Ishikawa (cell line): ENCODE results near the gene NRROS.

Experiments
- CEBPB ChIP-seq: IDR thresholded peaks from 2 replicates; pipeline ENCODE4 v1.6.1; 2012
- CREB1 ChIP-seq: IDR thresholded peaks from 2 replicates; pipeline ENCODE4 v1.6.1; 2012; ENCODE audit warnings: low read depth
- EGR1 ChIP-seq: IDR thresholded peaks from 2 replicates; pipeline ENCODE4 v1.6.1; 2012
- EP300 ChIP-seq: IDR thresholded peaks from 2 replicates; pipeline ENCODE4 v1.6.1; 2012; ENCODE audit warnings: borderline replicate concordance
- FOXM1 ChIP-seq: IDR thresholded peaks from 2 replicates; pipeline ENCODE4 v1.6.1; 2012; ENCODE audit warnings: low read depth, borderline replicate concordance
- MAX ChIP-seq: IDR thresholded peaks from 2 replicates; pipeline ENCODE4 v1.6.1; 2012
- NFIC ChIP-seq: IDR thresholded peaks from 2 replicates; pipeline ENCODE4 v1.6.1; 2012
- RAD21 ChIP-seq: IDR thresholded peaks from 2 replicates; pipeline ENCODE4 v1.6.1; 2012; ENCODE audit warnings: low read depth
- REST ChIP-seq: IDR thresholded peaks from 2 replicates; pipeline ENCODE4 v1.6.1; 2012; ENCODE audit warnings: low read depth, mild to moderate bottlenecking
- TAF1 ChIP-seq: IDR thresholded peaks from 2 replicates; pipeline ENCODE4 v1.6.1; 2012; ENCODE audit warnings: low read depth, mild to moderate bottlenecking
- TCF12 ChIP-seq: IDR thresholded peaks from 2 replicates; pipeline ENCODE4 v1.6.1; 2012; ENCODE audit warnings: low read depth
- TEAD4 ChIP-seq: IDR thresholded peaks from 2 replicates; pipeline ENCODE4 v1.6.1; 2012
- USF1 ChIP-seq: IDR thresholded peaks from 2 replicates; pipeline ENCODE4 v1.6.1; 2012
- YY1 ChIP-seq: IDR thresholded peaks from 2 replicates; pipeline ENCODE4 v1.6.1; 2012; ENCODE audit warnings: low read depth
- ZBTB7A ChIP-seq: IDR thresholded peaks from 2 replicates; pipeline ENCODE4 v1.6.1; 2012; ENCODE audit warnings: low read depth

The NRROS gene

GRCh38 chr3:196639483-196640296 lies at the start of gene NRROS:
Gene NRROS (plus strand): TSS chr3:196639694. CDS start chr3:196654540, 14,846 bp downstream.
- peak; percentile 86 for TF ChIP-seq USF1
- 0 out of 2 replicates have a peak, but pooled peaks have one; percentile 20 for TF ChIP-seq TAF1
- peak; percentile 80 for TF ChIP-seq MAX
- TF ChIP-seq CEBPB, result no peak

- TF ChIP-seq ZBTB7A (no peak), EGR1 (no peak), CREB1 (no peak)
Observed at GRCh38 chr3:196590279-196590678, 49.2 kb upstream of the NRROS start.

- no peak for TF ChIP-seq CREB1
- no peak for TF ChIP-seq RAD21
- TF ChIP-seq YY1, result no peak
- TF ChIP-seq TEAD4, result no peak
- no peak for TF ChIP-seq TCF12
- no peak for TF ChIP-seq USF1
- TF ChIP-seq ZBTB7A, result no peak
- TF ChIP-seq REST, result no peak
- no peak for TF ChIP-seq NFIC
- no peak for TF ChIP-seq CEBPB
- no peak for TF ChIP-seq EP300
- TF ChIP-seq FOXM1, result no peak
- no peak for TF ChIP-seq TAF1
- no peak for TF ChIP-seq MAX
Observed at GRCh38 chr3:196596355-196596754, 43.1 kb upstream of the NRROS start.

- no peak for TF ChIP-seq CREB1
- no peak for TF ChIP-seq MAX
- no peak for TF ChIP-seq EGR1
- TF ChIP-seq EP300, result no peak
- TF ChIP-seq CEBPB, result no peak
- TF ChIP-seq NFIC, result no peak
- TF ChIP-seq TCF12, result no peak
- TF ChIP-seq TAF1, result no peak
- no peak for TF ChIP-seq ZBTB7A
- TF ChIP-seq REST, result no peak
- no peak for TF ChIP-seq FOXM1
- no peak for TF ChIP-seq USF1
- TF ChIP-seq YY1, result no peak
- no peak for TF ChIP-seq RAD21
Observed at GRCh38 chr3:196599734-196600128, 39.8 kb upstream of the NRROS start.

- TF ChIP-seq REST (no peak), EP300 (no peak), TEAD4 (no peak), TCF12 (no peak), YY1 (no peak), RAD21 (no peak), ZBTB7A (no peak), USF1 (no peak), FOXM1 (no peak), NFIC (no peak), MAX (no peak), TAF1 (no peak), CREB1 (no peak), EGR1 (no peak), CEBPB (no peak)
Observed at GRCh38 chr3:196600359-196600758, 39.1 kb upstream of the NRROS start.
